ENCODE results near the gene CCDC107. TPM values are rescaled to one million over a fixed set of nuclear protein-coding genes. Genes with fewer than 3 reads are reported as not detected.

CCDC107 gene
- polyA plus RNA-seq, 2 of the 4 experiments (the other 2 are of a cell fraction), result 13.3 to 20.7 TPM

DNA sequence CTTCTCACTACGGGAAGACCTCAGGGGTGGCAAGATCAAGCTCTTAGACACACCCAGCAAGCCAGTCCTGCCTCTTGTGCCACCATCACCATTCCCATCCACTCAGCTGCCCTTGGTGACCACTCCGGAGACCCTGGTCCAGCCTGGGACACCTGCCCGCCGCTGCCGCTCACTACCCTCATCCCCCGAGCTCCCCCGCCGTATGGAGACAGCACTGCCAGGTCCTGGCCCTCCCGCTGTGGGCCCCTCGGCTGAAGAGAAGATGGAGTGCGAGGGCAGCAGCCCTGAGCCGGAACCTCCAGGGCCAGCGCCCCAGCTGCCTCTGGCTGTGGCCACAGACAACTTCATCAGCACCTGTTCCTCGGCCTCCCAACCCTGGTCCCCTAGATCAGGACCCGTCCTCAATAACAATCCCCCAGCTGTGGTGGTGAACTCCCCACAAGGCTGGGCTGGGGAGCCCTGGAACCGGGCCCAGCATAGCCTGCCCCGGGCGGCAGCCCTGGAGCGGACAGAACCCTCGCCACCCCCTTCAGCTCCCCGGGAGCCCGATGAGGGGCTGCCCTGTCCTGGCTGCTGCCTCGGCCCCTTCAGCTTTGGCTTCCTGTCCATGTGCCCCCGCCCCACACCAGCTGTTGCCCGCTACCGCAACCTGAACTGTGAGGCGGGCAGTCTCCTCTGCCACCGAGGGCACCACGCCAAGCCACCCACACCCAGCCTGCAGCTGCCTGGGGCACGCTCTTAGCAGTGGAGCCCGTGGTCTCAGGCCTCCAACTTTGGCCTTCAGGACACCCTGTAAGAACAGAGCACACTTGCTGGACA lies 48.9 kb upstream of the CCDC107 start:
- FAIRE-seq (no peak), DNase-seq (ENCODE audit: low read depth in 1 of 2, low spot score in 1 of 2) (no peak), ATAC-seq (no peak)
- TF ChIP-seq, protein P1, sequence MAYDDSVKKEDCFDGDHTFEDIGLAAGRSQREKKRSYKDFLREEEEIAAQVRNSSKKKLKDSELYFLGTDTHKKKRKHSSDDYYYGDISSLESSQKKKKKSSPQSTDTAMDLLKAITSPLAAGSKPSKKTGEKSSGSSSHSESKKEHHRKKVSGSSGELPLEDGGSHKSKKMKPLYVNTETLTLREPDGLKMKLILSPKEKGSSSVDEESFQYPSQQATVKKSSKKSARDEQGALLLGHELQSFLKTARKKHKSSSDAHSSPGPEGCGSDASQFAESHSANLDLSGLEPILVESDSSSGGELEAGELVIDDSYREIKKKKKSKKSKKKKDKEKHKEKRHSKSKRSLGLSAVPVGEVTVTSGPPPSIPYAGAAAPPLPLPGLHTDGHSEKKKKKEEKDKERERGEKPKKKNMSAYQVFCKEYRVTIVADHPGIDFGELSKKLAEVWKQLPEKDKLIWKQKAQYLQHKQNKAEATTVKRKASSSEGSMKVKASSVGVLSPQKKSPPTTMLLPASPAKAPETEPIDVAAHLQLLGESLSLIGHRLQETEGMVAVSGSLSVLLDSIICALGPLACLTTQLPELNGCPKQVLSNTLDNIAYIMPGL (CRISPR knock-in tag; IDR thresholded peaks at IDR 0.05; ENCODE audit: borderline replicate concordance), result no peak
- TF ChIP-seq RNF2 (IDR thresholded peaks at IDR 0.05; ENCODE audit: borderline replicate concordance, low read depth) (no peak), SREBF2 (IDR thresholded peaks at IDR 0.05) (no peak), CEBPB (IDR thresholded peaks at IDR 0.05) (no peak), EP300 (IDR thresholded peaks at IDR 0.05) (no peak), TFCP2L1 (CRISPR knock-in tag; IDR thresholded peaks at IDR 0.05) (no peak), NFE2L2 (conservative IDR thresholded peaks at IDR 0.05; ENCODE audit: low read length) (no peak), HES2 (IDR thresholded peaks at IDR 0.05) (no peak), HOXB13 (CRISPR knock-in tag; IDR thresholded peaks at IDR 0.05; ENCODE audit: low read depth) (no peak), CHD4 (IDR thresholded peaks at IDR 0.05; ENCODE audit: borderline replicate concordance) (no peak), HOXA7 (CRISPR knock-in tag; IDR thresholded peaks at IDR 0.05) (no peak)
- TF ChIP-seq, protein P2, sequence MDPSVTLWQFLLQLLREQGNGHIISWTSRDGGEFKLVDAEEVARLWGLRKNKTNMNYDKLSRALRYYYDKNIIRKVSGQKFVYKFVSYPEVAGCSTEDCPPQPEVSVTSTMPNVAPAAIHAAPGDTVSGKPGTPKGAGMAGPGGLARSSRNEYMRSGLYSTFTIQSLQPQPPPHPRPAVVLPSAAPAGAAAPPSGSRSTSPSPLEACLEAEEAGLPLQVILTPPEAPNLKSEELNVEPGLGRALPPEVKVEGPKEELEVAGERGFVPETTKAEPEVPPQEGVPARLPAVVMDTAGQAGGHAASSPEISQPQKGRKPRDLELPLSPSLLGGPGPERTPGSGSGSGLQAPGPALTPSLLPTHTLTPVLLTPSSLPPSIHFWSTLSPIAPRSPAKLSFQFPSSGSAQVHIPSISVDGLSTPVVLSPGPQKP (IDR thresholded peaks at IDR 0.05; ENCODE audit: low read depth, low read length), result no peak
- Histone ChIP-seq H3K4me1 (peaks cover 11% of the 10 kb centered on the region), H3K4me3 (no peak overlapping the region), H3K4me2 (no peak overlapping the region), H3K9me3 (no peaks in the 10 kb centered on the region), H3K27ac (no peak overlapping the region)
- WGBS (ENCODE audit: missing lambda C conversion rate), result 91% methylated on average over 22 of the region's 31 CpGs
- ChIA-PET POLR2A (no interaction called here), CTCF (interaction anchor here (1.2 to 4.2 kb wide), 5 partner anchors 18 to 48 kb away, joined by 4 to 15 read pairs (median 6); partner anchors contain the start of genes CCDC107 and RMRP)

DNA sequence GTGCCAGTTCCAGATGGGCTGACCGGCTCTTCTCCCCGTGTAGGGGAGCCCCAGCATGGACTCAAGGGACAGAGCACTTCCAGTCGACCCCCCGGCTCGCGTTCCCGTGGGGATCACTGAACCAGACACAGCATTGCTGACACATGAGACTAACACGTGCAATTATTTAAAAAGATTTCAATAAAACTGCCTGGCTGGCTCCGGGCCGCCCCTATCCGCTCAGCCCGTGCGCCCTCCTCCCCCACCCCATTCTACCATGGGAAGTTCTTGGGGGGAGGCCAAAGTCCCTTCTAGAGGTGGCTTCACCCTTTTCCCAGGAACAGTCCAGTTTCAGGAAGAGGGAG lies 48.3 kb upstream of the CCDC107 start:
- FAIRE-seq (no peak), DNase-seq (ENCODE audit: low read depth in 1 of 2, low spot score in 1 of 2) (no peak), ATAC-seq (no peak)
- Histone ChIP-seq H3K9me3 (no peaks in the 10 kb centered on the region), H3K4me1 (peaks cover 11% of the 10 kb centered on the region), H3K4me2 (no peak overlapping the region), H3K4me3 (no peak overlapping the region), H3K27ac (no peak overlapping the region)
- POLR2A ChIA-PET, result no interaction called here
- 87% methylated on average over 13 of the region's 13 CpGs for WGBS (ENCODE audit: missing lambda C conversion rate)
- no peak for TF ChIP-seq EP300 (IDR thresholded peaks at IDR 0.05)
- no peak for TF ChIP-seq ATOH8 (CRISPR knock-in tag; IDR thresholded peaks at IDR 0.05; ENCODE audit: low read depth)
- no peak for TF ChIP-seq CEBPB (IDR thresholded peaks at IDR 0.05)
- TF ChIP-seq CBX8 (IDR thresholded peaks at IDR 0.05), result no peak
- no peak for TF ChIP-seq NPAS2 (CRISPR knock-in tag; IDR thresholded peaks at IDR 0.05; ENCODE audit: borderline replicate concordance)
- TF ChIP-seq, protein P2 (IDR thresholded peaks at IDR 0.05; ENCODE audit: low read depth, low read length), result no peak
- TF ChIP-seq EHF (CRISPR knock-in tag; IDR thresholded peaks at IDR 0.05), result no peak
- TF ChIP-seq FOXS1 (CRISPR knock-in tag; IDR thresholded peaks at IDR 0.05), result no peak
- no peak for TF ChIP-seq HOXB5 (CRISPR knock-in tag; IDR thresholded peaks at IDR 0.05)
- TF ChIP-seq CBX2 (IDR thresholded peaks at IDR 0.05; ENCODE audit: borderline replicate concordance, low read depth), result no peak
- TF ChIP-seq, protein P1 (CRISPR knock-in tag; IDR thresholded peaks at IDR 0.05; ENCODE audit: borderline replicate concordance), result no peak
- TF ChIP-seq HOXA7 (CRISPR knock-in tag; IDR thresholded peaks at IDR 0.05), result no peak
- no peak for TF ChIP-seq RAD21 (conservative IDR thresholded peaks at IDR 0.05 in 1 of 2, IDR thresholded peaks at IDR 0.05 in 1 of 2)
- TF ChIP-seq TFCP2L1 (CRISPR knock-in tag; IDR thresholded peaks at IDR 0.05), result no peak
- TF ChIP-seq NFE2L2 (conservative IDR thresholded peaks at IDR 0.05; ENCODE audit: low read length), result no peak
- TF ChIP-seq, protein P3, sequence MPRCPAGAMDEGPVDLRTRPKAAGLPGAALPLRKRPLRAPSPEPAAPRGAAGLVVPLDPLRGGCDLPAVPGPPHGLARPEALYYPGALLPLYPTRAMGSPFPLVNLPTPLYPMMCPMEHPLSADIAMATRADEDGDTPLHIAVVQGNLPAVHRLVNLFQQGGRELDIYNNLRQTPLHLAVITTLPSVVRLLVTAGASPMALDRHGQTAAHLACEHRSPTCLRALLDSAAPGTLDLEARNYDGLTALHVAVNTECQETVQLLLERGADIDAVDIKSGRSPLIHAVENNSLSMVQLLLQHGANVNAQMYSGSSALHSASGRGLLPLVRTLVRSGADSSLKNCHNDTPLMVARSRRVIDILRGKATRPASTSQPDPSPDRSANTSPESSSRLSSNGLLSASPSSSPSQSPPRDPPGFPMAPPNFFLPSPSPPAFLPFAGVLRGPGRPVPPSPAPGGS (IDR thresholded peaks at IDR 0.05), result no peak
- no peak for TF ChIP-seq RFX5 (IDR thresholded peaks at IDR 0.05)
- CTCF ChIA-PET, result interaction anchor here (1.2 to 4.2 kb wide), 5 partner anchors 10 to 92 kb away, joined by 3 to 22 read pairs (median 7); partner anchors contain the start of genes CCDC107 and RMRP

All from A549 (cell line).